Choroid plexus epithelial cell (primary cell): Measurements from ENCODE around the gene GPX5.

Source experiments
- DNase-seq: peaks from one replicate; pipeline ENCODE4 v3.0.0-alpha.2; 2010; ENCODE audit warnings: low read depth
- H3K4me3 ChIP-seq: 2 replicates; pipeline ENCODE4 v1.5.1; 2011; ENCODE audit warnings: low read depth, mild to moderate bottlenecking, control low read depth, low read length, moderate library complexity
- CTCF ChIP-seq: conservative IDR thresholded peaks from 2 replicates; pipeline ENCODE4 v1.5.1; 2011; ENCODE audit warnings: low read depth, mild to moderate bottlenecking, control low read depth, inconsistent platforms, low read length, moderate library complexity

GPX5 gene

DNA sequence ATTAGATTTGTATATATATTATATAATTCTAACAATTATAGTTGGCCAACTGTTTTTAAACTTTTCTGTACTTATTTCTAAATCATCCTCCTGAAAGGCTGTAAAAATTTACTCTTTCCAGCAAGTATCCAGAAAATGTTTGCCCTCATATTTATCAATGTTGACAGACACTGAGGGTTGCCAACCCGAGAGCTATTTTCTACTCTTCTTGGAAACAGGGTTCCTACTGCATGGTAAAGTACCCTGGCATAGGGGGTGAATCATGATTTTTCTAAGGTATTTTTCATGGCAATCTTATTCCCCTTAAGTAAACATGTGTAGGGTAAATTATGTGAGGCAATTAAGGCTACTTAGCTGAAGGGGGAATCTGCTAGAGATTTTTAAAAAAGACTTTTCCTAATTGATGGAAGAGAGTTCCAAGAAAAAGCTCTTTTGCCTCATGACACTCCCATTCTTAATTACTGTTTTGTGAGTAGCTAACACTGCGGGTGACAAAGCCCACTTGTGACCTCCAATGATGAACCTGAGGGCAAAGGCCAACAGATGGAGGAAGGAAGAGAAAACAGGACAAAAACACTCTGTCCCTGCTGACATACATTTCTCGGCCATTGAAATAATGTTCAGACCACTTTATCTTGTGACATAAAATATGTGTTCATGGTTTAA lies 37.9 kb downstream of the GPX5 start:
- no peak overlapping the region for H3K4me3 ChIP-seq
- TF ChIP-seq CTCF: no peak
- no peak for DNase-seq

- DNase-seq: no peak
- no peak for TF ChIP-seq CTCF
- H3K4me3 ChIP-seq: no peak overlapping the region
These were observed 40.3 kb downstream of the GPX5 start for GRCh38 chr6:28565823-28566526.

DNA sequence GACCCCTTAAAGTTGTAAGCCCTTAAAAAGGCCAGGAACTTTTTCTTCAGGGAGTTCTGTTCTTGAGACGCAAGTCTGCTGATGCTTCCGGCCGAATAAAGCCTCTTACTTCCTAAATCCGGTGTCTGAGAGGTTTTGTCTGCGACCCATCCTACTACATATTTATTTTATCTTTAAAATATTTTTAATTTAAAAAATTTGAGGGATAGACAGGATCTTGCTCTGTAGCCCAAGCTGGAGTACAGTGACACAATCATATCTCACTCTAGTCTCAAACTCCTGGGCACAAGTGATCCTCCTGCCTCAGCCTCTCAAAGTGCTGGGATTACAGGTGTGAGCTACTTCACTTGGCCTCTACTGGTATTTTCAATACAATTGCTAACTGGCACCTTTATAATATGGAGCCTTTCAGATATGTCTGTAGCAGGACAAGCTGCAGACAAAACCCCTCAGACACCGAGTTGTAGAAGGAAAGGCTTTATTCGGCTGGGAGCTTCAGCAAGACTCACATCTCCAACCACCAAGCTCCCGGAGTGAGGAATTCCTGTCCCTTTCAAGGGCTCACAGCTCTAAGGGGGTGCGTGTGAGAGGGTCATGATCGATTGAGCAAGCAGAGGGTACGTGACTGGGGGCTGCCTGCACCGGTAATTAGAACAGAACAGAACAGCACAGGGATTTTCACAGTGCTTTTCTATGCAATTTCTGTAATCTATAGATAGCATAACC lies 41.0 kb downstream of the GPX5 start:
- TF ChIP-seq CTCF: no peak
- no peak for DNase-seq

DNA sequence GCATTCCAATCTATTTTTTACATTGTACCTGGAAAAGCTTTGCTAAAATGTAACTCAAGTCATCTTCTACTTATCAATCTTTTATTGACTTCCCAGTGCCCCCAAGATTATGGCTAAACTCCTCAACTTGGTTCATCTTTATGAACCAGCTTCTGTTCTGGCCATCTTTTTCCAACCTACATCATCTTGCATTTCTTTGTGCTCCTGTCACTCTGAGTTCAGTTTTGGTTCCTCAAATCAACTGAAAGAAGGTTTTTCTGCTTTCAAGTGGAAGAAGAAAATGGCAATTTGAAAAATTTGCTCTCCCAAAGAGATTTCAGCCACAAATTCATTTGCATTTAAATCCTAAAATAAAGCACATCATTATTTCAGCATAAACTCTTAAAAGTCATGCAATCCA lies 41.8 kb downstream of the GPX5 start:
- H3K4me3 ChIP-seq: no peak overlapping the region
- DNase-seq: no peak
- no peak for TF ChIP-seq CTCF

More for the DNA sequence above, 41.0 kb downstream of the GPX5 start:
- no peak overlapping the region for H3K4me3 ChIP-seq

GRCh38 chr6:28568515-28569108 lies 42.9 kb downstream of the GPX5 start:
- no peak for TF ChIP-seq CTCF
- DNase-seq: no peak
- H3K4me3 ChIP-seq: no peak overlapping the region

DNA sequence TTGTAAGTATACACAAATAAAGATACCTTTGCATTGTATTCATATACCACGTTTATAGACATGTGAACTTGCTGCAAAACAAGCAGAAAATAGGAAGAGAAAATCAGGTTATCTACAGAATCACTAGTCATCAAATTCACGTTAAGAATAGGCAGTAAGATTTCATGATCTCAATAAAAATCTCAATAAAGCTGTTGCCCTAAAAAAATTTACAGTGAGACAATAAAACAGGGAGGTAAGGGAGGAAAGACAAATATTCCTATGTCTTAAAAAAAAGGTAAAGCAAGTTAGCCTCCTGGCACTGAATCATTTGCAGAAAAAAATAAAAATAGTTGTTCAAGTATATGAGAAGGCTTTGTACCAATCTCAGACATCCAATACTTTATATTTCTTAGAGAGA lies 44.1 kb downstream of the GPX5 start:
- H3K4me3 ChIP-seq: no peak overlapping the region
- no peak for DNase-seq
- TF ChIP-seq CTCF: no peak
